ENCODE data around the gene INHBB.
"Not testable (repeated sequence)": the region's sequence is repeated elsewhere in the genome, so short reads cannot be mapped to it uniquely, and the experiment has no call there.

INHBB gene

GRCh38 chr2:120316528-120317179, 29.3 kb upstream of the INHBB start:
- no peak for DNase-seq

- no peak for DNase-seq
Measured at GRCh38 chr2:120317180-120317533, 28.8 kb upstream of the INHBB start.

GRCh38 chr2:120317916-120318315, 28.0 kb upstream of the INHBB start:
- DNase-seq, result no peak

- DNase-seq, result no peak
Measured at GRCh38 chr2:120318626-120319025, 27.3 kb upstream of the INHBB start.

GRCh38 chr2:120319123-120319522, 26.8 kb upstream of the INHBB start:
- no peak for DNase-seq

GRCh38 chr2:120319686-120320317, 26.1 kb upstream of the INHBB start:
- DNase-seq, result no peak

- no peak for DNase-seq
Measured at GRCh38 chr2:120320318-120320851, 25.6 kb upstream of the INHBB start.

GRCh38 chr2:120320887-120321556, 24.9 kb upstream of the INHBB start:
- DNase-seq, result not testable (repeated sequence)

GRCh38 chr2:120321721-120322284, 24.1 kb upstream of the INHBB start:
- DNase-seq, result no peak

GRCh38 chr2:120322329-120322728, 23.6 kb upstream of the INHBB start:
- DNase-seq, result no peak

- no peak for DNase-seq
Measured at GRCh38 chr2:120323214-120323613, 22.7 kb upstream of the INHBB start.

- DNase-seq, result no peak
Measured at GRCh38 chr2:120323807-120324399, 22.0 kb upstream of the INHBB start.

- no peak for DNase-seq
Measured at GRCh38 chr2:120324933-120325332, 21.0 kb upstream of the INHBB start.

- DNase-seq, result no peak
Measured at GRCh38 chr2:120326066-120326465, 19.9 kb upstream of the INHBB start.

GRCh38 chr2:120330946-120331822, 14.8 kb upstream of the INHBB start:
- DNase-seq, result no peak

GRCh38 chr2:120331903-120332302, 14.0 kb upstream of the INHBB start:
- DNase-seq, result no peak

- no peak for DNase-seq
Measured at GRCh38 chr2:120332384-120332783, 13.6 kb upstream of the INHBB start.

- DNase-seq, result no peak
Measured at GRCh38 chr2:120334068-120334467, 11.9 kb upstream of the INHBB start.

- no peak for DNase-seq
Measured at GRCh38 chr2:120336749-120337148, 9.2 kb upstream of the INHBB start.

- DNase-seq, result no peak
Measured at GRCh38 chr2:120338015-120338414, 7.9 kb upstream of the INHBB start.

GRCh38 chr2:120341977-120342376, 4.0 kb upstream of the INHBB start:
- DNase-seq, result no peak

- no peak for DNase-seq
Measured at GRCh38 chr2:120342446-120342845, 3.5 kb upstream of the INHBB start.

- no peak for DNase-seq
Measured at GRCh38 chr2:120343100-120343432, 2.9 kb upstream of the INHBB start.
